OCI-LY3 (cell line): Measurements from ENCODE around the gene TMEM201.

Experiments
- CTCF ChIP-seq: fragments of 200-600, 300-600 bp; sonication (generic); IDR thresholded peaks from 2 replicates; pipeline ENCODE4 v1.5.1; 2014; ENCODE audit warnings: antibody characterized with exemption, low read length, low read depth
- EZH2phosphoT487 ChIP-seq: fragments of 200-600 bp; shearing (Covaris generic); IDR thresholded peaks from 2 replicates; pipeline ENCODE4 v1.6.1; 2018; ENCODE audit warnings: antibody characterized with exemption, mixed run types, low read depth

GRCh38 chr1:9575486-9575885 lies 13.2 kb upstream of the TMEM201 start:
- no peak for TF ChIP-seq CTCF
- TF ChIP-seq EZH2phosphoT487 = no peak
